ENCODE measurements around the gene KRT10.
"Not testable (repeated sequence)": the region's sequence is repeated elsewhere in the genome, so short reads cannot be mapped to it uniquely, and the experiment has no call there.

The KRT10 gene

DNA sequence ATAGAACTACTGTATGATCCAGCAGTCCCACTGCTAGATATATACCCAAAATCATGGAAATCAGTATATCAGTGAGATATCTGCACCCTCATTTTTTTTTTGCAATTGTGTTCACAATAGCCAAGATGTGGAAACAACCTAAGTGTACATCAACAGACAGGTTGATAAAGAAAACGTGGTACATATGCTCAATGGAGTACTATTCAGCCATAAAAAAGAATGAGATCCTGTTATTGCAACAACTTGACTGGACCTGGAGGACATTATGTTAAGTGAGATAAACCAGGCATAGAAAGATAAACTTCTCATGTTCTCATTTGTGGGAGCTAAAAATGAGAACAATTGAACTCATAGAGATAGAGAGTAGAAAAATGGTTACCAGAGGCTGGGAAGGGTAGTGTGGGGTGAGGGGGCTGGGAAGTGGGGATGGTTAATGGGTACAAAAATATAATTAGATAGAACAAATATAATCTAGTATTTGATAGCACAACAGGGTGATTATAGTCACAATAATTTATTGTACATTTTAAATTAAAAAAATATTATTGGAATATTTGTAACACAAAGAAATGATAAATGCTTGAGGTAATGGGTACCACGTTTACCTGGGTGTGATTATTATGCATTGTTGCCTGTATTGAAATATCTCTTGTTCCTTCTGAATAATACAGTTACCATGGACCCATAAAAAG lies 7.8 kb upstream of the KRT10 start:
- no peak for DNase-seq

DNA sequence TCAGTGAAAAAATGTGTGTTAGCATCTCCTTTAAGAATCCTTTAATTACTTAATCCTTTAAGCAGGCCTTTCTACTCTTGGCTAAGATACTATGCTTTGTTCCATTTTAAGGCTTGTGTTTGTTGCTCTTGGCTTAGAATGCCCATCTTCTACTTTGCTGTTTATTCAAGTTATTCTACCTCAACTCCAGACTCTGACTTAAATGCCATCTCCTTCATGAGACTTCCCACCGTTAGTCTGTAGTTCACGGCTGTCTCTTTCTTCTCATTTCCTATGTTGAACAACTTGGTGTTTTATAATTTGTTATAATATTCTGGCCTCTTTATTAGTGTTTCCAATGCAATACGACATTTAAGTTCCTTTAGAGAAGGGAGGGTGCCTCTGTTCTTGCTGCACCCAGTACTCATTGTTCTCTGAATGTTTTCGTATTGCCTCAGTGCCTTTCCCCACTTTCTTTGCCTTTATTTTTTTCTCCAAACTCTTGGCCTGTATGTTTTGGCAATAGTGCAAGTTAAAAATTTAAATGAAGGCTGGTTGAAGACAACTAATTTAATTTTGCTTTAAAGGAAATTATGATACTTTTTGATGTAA lies 6.1 kb upstream of the KRT10 start:
- DNase-seq: no peak

DNA sequence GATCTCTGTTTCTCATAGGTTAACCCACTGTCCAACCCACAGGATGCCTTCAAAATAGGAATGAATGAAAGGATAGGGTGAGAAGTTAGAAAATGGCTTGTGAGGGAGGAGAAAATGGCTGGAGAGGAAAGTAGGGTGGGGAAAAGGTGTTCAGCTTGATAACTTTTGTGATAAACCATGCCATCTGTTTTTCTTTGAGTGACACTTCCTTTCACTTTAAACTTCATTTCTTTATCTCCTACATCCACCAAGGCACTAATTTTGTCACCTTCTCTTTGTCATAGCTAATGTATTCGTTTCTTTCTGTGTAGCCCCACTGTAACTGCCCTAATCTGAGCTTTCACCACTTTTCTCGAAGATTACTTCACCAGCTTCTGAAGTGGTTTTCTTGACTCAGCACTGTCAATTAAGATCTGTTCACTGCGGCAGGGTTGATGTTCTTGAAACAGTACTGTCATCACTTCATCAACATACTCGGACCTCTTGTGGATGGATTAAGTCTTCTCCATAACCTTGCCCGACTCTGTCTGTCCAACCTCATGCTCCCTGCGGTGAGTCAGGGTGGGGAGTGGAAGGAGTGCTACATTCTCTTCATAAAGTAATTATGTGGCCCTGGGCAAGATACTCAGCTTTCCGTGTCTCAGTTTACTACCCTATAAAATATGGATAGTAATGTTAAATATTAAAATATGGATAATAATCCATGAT lies 5.5 kb upstream of the KRT10 start:
- no peak for DNase-seq

DNA sequence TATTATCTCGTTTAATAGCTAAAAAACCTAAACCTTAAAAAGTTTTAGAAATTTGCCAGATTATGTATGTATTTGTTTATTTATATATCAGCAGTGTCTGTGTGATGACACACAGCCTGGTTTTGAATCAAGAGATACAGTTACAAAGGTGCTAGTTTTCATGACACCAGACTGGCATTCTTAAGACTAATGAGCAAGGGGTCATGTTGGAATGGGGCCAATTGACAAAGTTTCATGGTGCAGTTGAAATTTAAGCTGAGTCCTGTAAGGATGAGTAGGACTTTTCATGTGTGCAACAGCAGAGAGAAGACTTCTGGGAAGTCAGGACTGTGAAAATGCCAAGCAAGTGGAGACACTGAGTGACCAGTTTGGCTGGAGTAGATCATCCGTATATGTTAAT lies 3.2 kb upstream of the KRT10 start:
- no peak for DNase-seq

DNA sequence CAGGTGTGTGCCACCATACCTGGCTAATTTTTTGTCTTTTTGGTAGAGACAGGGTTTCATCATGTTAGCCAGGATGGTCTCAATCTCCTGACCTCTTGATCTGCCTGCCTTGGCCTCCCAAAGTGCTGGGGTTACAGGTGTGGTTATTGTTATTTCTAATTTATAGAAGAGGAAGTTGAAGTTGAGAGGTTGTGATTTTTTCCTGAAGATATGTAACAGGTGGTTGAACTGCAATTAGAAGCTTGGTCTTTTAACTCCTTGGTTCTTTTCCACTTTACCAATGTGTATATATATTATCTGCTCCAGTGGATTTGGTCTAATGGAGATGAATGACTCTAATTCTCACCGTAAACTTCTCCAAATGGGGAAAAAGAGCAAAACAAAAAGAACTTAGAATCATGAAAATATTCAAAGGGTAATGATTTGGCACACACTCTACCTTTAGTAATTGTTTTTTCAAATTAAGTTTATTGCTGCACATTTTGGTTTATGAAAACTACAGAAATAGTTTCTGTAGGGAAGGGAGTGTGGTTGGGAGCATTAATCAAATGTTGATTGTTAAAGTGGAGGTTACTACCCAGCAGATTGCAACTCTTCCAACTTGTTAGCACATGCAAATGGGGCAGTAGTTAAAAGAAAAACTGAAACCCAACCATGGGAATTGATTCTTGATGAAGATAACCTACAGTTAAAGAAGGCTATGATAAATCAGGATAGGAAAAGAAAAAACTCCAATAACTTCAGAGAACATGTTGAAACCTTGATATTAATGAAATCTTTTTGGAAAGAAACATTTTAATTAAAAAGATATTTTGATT lies 1.8 kb upstream of the KRT10 start:
- no peak for DNase-seq

DNA sequence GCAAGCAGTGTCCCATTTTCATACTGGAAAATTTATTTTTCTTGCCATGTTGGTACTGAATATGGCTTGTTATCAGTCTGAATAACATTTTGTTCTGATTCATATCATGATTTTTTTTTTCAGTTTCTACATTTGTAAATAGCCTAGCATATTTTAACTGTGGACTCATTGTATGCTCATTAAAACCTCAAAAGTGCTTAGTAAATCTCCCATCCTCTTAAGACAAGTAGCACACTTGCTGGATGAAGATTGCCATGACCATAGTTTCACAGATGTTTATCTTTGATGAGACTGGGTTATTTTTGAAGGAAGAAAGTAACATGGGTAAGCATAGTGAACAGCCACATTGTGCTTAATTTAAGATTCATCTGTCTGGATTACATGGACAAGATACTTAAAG lies 878 bp downstream of the KRT10 start:
- no peak for DNase-seq

DNA sequence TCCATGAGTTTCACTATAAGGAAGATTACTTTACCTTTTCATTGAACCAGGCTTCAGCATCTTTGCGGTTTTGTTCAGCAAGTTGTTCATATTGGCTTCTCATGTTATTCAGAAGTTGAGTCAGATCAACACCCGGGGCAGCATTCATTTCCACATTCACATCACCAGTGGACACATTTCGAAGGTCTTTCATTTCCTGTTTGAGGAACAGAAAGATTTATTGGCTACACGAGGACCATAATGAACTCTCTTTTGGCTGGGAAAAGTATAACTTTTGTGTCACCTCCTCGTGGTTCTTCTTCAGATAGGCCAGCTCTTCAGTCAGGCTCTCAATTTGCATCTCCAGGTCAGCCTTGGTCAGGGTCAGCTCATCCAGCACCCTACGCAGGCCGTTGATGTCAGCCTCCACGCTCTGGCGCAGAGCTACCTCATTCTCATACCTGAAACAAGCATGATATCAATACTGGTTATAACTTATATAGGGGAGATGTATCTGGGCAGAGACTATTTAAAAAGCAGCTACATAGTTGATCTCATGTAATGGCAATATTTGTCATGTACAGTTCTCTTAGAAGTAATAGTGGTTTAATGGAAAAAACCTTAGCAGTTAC lies 2.1 kb downstream of the KRT10 start:
- DNase-seq: no peak

DNA sequence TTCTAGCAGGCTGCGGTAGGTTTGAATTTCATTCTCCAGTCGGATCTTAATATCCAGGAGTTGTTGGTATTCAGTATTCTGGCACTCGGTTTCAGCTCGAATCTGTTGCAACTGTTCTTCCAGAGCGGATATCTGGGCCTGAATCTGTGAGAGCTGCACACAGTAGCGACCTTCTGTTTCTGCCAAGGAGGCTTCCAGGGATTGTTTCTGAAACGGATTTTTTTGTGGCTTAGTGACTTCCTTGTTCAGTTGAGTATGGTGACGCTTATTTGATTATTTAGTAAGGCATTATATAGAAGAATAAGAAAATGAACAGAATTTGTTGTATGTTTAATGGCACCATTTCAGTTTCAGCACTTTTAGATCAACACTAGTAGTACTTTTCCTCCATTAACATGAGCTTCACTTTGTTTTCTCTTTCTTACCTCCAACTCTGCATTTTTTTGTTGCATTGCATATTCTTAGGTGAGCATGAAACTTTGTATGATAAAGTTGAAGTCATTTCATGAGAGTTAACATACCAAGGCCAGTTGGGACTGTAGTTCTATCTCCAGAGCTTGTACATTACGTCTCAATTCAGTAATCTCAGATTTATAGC lies 2.8 kb downstream of the KRT10 start:
- DNase-seq: no peak

DNA sequence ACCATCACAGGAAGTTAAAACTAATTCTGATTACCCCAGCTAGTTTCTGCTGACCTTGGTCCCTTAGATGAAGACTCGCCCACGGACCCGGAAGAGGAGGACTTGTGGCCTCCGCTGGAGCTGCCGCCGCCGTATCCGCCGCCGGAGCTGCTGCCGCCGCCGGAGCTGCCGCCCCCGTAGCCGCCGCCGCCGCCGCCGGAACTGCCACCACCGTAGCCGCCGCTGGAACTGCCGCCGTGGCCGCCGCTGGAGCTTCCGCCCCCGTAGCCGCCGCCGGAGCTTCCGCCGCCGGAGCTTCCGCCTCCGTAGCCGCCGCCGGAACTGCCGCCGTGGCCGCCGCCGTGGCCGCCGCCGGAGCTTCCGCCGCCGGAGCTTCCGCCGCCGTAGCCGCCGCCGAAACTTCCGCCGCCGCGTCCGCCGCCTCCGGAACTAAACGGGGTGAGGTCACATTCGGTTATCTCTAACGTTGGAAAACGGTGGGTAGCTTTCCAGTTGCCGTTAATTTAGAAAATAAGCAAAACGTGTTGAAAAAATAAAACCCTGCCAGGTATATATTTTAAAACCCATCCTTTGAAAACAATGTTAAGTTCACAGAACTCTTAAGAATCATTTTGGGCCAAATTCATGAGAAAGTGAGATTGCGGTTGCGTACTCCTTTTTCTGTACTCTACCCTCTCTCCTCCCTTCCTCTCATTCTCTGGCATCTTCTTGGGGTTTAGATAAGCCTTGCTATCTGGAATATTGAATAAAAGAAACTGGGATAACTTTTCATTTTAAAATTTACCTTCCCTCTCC lies 3.5 kb downstream of the KRT10 start:
- DNase-seq: no peak

DNA sequence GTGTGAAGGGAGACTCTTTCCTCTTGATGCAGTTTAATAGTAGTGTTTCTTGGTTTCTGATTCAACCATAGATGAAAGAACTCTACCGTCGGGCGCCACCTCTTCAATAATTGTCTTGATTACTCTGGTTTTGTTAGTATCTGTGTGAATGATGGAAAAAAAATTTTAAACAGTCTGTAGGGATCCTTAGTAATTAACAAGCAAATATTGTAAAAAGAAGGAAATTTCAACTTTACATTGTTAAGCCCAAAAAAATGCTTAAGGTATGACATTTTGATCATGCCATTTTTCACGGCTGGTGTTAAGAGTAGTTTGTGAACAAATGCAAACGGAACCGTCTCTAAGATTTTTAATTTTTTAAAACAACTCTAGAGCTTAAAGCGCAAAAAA lies 4.1 kb downstream of the KRT10 start:
- DNase-seq: no peak

DNA sequence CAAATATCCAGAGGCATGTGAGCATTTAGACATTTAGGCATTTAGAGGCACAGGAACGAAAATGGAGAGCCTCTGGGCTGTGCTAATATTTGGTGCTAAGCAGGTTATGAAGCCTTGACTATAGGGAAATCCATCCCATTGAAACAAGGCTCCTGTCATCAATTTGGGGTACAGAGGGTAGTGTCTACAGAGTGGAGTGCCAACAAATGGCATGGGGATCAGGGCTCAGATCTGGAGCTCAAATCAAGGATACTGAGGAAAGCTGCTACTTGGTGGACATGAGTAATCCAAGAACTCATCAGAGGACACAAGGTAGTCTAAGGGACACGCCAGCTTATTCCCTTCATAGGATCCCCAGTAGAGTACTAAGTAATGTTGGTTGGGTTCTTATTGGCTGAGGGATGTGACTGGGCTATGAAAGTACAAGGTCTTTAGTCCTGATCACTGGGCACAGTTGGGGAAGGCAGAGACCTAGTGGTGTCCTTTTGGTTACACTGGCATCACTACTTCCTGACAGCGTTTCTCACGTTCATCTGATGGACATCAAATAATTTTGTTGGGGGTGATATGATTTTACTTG lies 5.2 kb downstream of the KRT10 start:
- DNase-seq: no peak

DNA sequence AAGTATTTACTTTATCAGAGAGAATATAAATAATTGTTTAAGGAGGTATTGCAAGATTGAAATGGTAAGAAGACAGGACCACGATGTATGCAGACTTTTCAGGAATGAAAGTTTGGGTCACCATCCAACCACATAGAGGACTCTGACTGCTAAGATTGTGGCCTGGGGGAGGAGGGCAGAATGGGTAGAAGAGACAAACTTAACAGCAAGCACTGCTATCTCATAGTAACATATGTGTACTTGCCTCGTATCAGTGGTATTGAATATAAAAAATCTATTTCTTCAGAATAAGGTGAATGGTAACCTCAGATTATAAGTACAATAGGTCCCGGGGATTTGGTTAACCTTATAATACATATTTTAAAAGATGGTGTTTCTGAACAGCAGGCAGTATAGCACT lies 5.8 kb downstream of the KRT10 start:
- no peak for DNase-seq

DNA sequence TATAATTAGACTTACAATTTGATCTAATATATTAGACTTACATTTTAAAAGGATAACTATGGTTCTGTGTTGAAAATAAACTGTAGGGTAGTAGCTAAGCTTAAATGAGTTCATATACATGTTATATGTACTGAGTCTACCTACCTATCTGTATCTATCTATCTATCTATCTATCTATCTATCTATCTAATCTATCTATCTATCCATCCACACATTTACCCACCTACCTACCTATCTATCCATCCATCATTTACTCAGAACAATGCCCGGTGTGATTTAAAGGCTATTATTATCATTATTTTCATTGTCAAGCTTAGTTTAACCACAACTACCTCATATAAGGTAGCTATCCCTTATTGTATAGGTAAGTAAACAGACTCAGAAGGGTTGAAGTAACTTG lies 7.0 kb downstream of the KRT10 start:
- no peak for DNase-seq

DNA sequence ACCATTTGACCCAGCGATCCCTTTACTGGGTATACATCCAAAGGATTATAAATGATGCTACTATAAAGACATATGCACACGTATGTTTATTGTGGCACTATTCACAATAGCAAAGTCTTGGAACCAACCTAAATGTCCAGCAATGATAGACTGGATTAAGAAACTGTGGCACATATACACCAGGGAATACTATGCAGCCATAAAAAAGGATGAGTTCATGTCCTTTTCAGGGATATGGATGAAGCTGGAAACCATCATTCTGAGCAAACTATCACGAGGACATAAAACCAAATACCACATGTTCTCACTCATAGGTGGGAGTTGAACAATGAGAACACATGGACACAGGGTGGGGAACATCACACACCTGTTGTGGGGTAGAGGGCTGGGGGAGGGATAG lies 7.8 kb downstream of the KRT10 start:
- DNase-seq: not testable (repeated sequence)

DNA sequence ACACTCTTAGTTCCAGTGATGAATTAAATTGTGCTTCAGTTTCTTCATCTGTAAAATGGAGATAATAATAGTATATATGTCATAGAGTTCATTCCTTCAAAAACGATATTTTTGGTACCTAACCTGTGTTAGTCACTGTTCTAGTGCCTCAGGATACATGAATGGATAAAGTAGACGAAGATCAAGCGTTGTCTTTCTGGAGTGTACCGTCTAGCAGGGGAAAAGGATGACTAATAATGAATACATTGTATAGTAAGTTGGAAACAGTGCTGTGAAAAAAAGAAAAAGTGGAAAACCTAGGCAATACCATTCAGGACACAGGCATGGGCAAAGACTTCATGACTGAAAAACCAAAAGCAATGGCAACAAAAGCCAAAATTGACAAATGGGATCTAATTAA lies 8.6 kb downstream of the KRT10 start:
- DNase-seq: no peak

DNA sequence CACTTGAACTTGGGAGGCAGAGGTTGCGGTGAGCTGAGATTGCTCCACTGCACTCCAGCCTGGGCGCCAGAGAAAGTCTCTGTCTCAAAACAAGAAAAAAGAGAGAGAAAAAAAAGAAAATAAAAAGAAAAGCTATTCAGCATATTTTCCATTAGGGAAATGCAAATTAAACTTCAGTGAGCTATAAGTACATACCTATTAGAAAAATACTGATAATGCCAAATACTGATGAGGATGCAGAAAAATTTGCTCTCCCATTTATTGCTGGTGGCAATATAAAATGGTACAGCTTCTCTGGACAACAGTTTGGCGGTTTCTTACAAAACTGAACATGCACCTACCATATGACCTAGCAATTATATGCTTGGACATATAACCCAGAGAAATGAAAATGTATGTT lies 9.8 kb downstream of the KRT10 start:
- no peak for DNase-seq

DNA sequence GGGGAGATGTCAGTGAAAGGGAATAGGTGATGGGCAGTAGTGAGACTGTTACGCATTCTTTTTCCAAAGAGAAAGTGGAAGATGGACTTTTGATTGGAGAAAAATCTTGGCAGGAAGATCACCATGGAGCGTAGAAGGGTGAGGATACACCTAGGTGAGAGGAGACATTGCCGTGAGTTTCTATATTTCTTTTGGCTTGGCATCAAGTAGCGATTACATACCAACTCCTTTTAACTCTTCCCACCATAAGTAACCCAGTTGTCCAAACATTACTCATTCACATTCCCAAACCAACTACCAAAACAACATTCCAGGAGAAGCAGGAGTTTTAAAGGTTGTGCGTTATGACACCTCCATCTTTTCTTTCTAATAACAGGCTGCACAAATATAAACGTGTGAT lies 11.9 kb downstream of the KRT10 start:
- no peak for DNase-seq

DNA sequence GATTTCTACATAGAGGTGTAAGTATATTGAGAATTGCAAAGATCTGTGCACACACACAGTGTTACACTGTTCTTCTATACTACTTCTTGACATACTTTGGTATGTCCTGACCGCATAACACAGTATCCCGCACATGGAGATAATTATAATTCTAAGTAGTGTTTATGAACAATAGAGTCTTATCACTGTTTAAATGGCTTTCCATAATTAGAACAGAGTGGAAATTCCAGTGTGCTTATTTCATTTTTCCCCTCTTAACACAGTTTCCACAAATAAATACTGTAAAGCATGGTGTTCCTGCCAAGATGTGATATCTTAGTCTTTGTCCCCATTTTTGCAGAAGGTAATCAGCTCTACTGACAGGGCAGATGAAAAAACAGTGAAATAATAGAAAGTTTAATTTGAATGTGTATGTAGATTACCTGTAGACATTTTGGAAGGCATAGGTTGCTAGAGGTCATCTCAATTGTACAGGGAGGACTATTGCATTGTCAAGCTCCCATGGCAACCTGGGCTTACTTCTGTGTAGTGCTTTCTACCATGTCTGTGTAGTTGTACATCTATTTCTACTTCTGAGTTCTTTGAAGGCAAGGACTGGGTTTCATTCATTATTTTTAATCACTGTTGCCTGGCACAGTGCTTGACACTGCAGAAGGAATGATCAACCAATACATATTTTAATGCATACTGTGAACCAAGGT lies 12.5 kb downstream of the KRT10 start:
- no peak for DNase-seq

DNA sequence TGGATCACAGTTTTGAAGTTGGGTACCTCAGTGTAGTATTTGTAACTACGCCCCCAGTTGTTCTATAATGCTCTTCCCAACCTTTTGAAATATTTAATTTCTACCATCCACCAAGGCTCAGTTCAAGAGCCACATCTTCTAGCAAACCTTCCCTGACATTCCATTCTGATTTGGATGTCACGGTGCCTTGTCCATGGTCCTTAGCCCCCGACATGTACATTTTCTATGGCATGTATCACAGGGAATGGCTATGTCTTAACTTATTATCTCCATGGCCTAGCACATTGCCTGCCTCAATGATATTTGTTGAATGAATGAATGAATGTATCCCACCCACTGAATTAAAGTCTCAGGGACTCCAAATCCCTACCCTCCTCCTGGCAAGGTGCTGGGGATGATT lies 16.3 kb downstream of the KRT10 start:
- DNase-seq: no peak

DNA sequence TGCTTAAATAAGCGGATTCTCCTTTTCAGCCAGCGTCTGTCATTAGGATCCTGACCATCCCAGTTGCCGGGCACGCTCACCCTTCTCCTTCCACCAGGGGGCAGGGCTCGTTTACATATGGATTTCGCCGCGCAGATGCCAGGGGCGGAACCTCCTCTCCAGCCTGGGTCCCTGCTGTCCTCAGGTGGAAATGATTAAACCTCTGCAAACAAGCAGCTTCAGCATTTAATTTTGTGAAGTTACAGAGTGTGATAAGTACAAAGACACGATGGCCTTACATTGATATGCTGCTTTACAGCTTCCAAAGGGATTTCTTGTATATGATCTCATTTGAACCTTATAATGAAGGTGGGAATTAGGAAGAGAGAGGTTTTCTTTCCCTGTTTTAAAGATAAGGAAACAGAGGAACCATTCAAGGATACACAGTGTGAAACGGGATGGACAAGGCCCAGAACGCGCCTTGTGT lies 18.8 kb downstream of the KRT10 start:
- DNase-seq: peak; percentile 49

DNA sequence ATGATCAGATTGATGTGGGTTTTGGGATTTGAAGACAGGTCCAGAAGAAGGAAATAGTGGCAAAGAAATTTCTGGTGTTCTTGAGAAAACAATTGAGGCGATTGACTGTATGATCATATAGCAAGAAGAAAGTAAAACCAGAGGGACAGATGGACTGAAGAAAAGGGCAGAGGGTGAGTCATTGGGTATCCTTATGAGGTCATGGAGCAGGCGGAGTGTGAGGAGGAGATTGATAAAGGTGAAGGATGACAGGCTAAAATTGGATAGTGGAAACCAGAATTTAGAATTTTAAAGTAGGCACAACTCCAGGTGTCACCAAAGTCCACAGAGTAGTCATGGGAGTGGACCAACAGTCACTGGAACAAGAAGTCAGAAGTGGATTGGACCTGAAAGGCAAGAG lies 21.3 kb downstream of the KRT10 start:
- DNase-seq: no peak

Data from NCI-H187 treated with DMSO at 0.1 percent for 48 hours (cell line).